Measurements from ENCODE around the gene SLC33A1. TPM values are rescaled to one million over a fixed set of nuclear protein-coding genes. Genes with fewer than 3 reads are reported as not detected.

Gene SLC33A1
- total RNA-seq, 1 donor = 36.9 TPM

DNA sequence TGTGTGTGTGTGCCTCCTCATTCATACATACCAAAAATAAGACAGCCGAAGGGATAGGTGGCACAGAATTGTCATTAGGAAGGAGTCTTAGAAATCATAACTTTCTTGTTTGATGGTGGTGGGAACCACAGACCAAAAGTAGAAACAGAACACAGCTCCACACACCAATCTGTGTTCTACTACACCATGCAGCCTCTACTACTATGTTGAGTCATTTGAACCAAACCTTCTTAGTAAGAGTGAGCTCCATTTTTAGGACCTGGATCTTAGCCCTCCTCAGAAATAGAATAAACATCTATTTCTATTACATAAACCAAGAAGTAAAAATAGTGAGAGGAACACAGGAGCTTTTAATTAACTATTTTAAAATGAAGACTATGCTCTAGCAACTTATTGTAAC, 81.4 kb downstream of the SLC33A1 start:
- TF ChIP-seq, protein P1, sequence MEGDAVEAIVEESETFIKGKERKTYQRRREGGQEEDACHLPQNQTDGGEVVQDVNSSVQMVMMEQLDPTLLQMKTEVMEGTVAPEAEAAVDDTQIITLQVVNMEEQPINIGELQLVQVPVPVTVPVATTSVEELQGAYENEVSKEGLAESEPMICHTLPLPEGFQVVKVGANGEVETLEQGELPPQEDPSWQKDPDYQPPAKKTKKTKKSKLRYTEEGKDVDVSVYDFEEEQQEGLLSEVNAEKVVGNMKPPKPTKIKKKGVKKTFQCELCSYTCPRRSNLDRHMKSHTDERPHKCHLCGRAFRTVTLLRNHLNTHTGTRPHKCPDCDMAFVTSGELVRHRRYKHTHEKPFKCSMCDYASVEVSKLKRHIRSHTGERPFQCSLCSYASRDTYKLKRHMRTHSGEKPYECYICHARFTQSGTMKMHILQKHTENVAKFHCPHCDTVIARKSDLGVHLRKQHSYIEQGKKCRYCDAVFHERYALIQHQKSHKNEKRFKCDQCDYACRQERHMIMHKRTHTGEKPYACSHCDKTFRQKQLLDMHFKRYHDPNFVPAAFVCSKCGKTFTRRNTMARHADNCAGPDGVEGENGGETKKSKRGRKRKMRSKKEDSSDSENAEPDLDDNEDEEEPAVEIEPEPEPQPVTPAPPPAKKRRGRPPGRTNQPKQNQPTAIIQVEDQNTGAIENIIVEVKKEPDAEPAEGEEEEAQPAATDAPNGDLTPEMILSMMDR (IDR thresholded peaks at IDR 0.05; ENCODE audit: extremely low read depth, low read depth, low read length) = no peak
- DNase-seq (ENCODE audit: insufficient read length, low spot score, missing footprints) = no peak

DNA sequence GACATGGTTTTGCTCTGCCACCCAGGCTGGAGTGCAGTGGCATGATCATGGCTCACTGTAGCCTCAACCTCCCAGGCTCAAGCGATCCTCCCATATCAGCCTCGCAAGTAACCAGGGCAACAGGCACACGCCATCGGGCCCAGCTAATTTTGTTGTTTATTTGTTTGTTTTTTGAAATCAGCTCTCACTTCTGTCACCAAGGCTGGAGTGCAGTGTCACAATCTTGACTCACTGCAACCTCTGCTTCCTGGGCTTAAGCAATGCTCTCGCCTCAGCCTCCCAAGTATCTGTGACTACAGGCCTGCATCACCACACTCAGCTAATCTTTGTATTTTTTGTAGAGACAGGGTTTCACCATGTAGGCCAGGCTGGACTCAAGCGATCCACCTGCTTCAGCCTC, 83.1 kb downstream of the SLC33A1 start:
- Histone ChIP-seq H4K20me1 (ENCODE audit: insufficient read depth, low read length) (no peaks in the 10 kb centered on the region), H3K79me2 (ENCODE audit: insufficient read depth, low read length) (no peaks in the 10 kb centered on the region), H3K27me3 (ENCODE audit: insufficient read depth, low read length) (no peaks in the 10 kb centered on the region), H3K4me3 (ENCODE audit: insufficient read depth, low read length) (no peak overlapping the region), H2AFZ (ENCODE audit: low read length) (no peak overlapping the region), H3K4me1 (ENCODE audit: insufficient read depth, low read length) (no peaks in the 10 kb centered on the region), H3K4me2 (ENCODE audit: insufficient read depth, low read length) (no peak overlapping the region), H3K9me3 (ENCODE audit: low read depth, low read length) (no peaks in the 10 kb centered on the region), H3K27ac (ENCODE audit: low read depth, low read length) (no peak overlapping the region), H3K36me3 (ENCODE audit: insufficient read depth, low read length) (no peaks in the 10 kb centered on the region)
- TF ChIP-seq, protein P1 (IDR thresholded peaks at IDR 0.05; ENCODE audit: extremely low read depth, low read depth, low read length) = no peak
- DNase-seq (ENCODE audit: insufficient read length, low spot score, missing footprints) = no peak

More for the DNA sequence above, 81.4 kb downstream of the SLC33A1 start:
- Histone ChIP-seq H3K79me2 (ENCODE audit: insufficient read depth, low read length) (no peaks in the 10 kb centered on the region), H3K9me3 (ENCODE audit: low read depth, low read length) (no peaks in the 10 kb centered on the region), H3K4me2 (ENCODE audit: insufficient read depth, low read length) (no peak overlapping the region), H2AFZ (ENCODE audit: low read length) (no peak overlapping the region), H4K20me1 (ENCODE audit: insufficient read depth, low read length) (no peaks in the 10 kb centered on the region), H3K27ac (ENCODE audit: low read depth, low read length) (no peak overlapping the region), H3K27me3 (ENCODE audit: insufficient read depth, low read length) (no peaks in the 10 kb centered on the region), H3K4me3 (ENCODE audit: insufficient read depth, low read length) (no peak overlapping the region), H3K36me3 (ENCODE audit: insufficient read depth, low read length) (no peaks in the 10 kb centered on the region), H3K4me1 (ENCODE audit: insufficient read depth, low read length) (no peaks in the 10 kb centered on the region)

Other genes with a start within 250 kb of the SLC33A1 start
- gene PLCH1, start 109.4 kb downstream of the SLC33A1 start, total RNA-seq = under 0.01 and 0.36 TPM in 2 replicates
- 2.5 and 4.7 TPM in 2 replicates for gene C3orf33, start 48.1 kb downstream of the SLC33A1 start, total RNA-seq
- 41.3 and 43.9 TPM in 2 replicates for gene GMPS, start 16.2 kb upstream of the SLC33A1 start, total RNA-seq

Data from osteoblast (primary cell).